DMS79 (cell line): ENCODE results near the gene ZNF625.
"Not testable (repeated sequence)": the region's sequence is repeated elsewhere in the genome, so short reads cannot be mapped to it uniquely, and the experiment has no call there.

Experiments used
- DNase-seq: peaks from one replicate; lab custom pipeline; 2025; lab: John Stamatoyannopoulos, UW

The ZNF625 gene

GRCh38 chr19:12137221-12137940, 19.2 kb downstream of the ZNF625 start:
- no peak for DNase-seq

GRCh38 chr19:12133069-12133468, 23.5 kb downstream of the ZNF625 start:
- no peak for DNase-seq

GRCh38 chr19:12126707-12127106, 29.8 kb downstream of the ZNF625 start:
- no peak for DNase-seq

GRCh38 chr19:12117201-12117970, 39.1 kb downstream of the ZNF625 start:
- no peak for DNase-seq

- DNase-seq, result no peak
These were observed 43.4 kb downstream of the ZNF625 start for GRCh38 chr19:12113121-12113520.

GRCh38 chr19:12112701-12113100, 43.8 kb downstream of the ZNF625 start:
- no peak for DNase-seq

- DNase-seq, result no peak
These were observed 44.4 kb downstream of the ZNF625 start for GRCh38 chr19:12111943-12112637.

GRCh38 chr19:12111176-12111575, 45.4 kb downstream of the ZNF625 start:
- no peak for DNase-seq

- DNase-seq, result not testable (repeated sequence)
These were observed 52.6 kb downstream of the ZNF625 start for GRCh38 chr19:12103909-12104308.

GRCh38 chr19:12098040-12098439, 58.5 kb downstream of the ZNF625 start:
- no peak for DNase-seq

GRCh38 chr19:12095111-12095790, 61.3 kb downstream of the ZNF625 start:
- no peak for DNase-seq
